Measurements from ENCODE around the gene FZD7.

- no peak for TF ChIP-seq CTCF (IDR thresholded peaks at IDR 0.05 in 2 of 3, conservative IDR thresholded peaks at IDR 0.05 in 1 of 3; ENCODE audit: borderline replicate concordance in 1 of 3, insufficient read depth in 1 of 3, low read depth in 2 of 3, low read length in 2 of 3)
- TF ChIP-seq POLR2AphosphoS5 (IDR thresholded peaks at IDR 0.05; ENCODE audit: low read depth, low read length): no peak
- no peak for TF ChIP-seq ELF1 (IDR thresholded peaks at IDR 0.05; ENCODE audit: borderline replicate concordance, low read depth)
- no peak for TF ChIP-seq JUND (IDR thresholded peaks at IDR 0.05)
- no peak for TF ChIP-seq YY1 (IDR thresholded peaks at IDR 0.05; ENCODE audit: extremely low read depth, insufficient replicate concordance, low read depth, low read length)
- TF ChIP-seq ZNF274 (IDR thresholded peaks at IDR 0.05; ENCODE audit: low read depth, low read length): no peak
- TF ChIP-seq EZH2phosphoT487 (IDR thresholded peaks at IDR 0.05; ENCODE audit: borderline replicate concordance): no peak
- TF ChIP-seq EGR1 (IDR thresholded peaks at IDR 0.05; ENCODE audit: low read depth): no peak
- TF ChIP-seq CEBPB (IDR thresholded peaks at IDR 0.05; ENCODE audit: low read depth): no peak
- no peak for TF ChIP-seq MAX (IDR thresholded peaks at IDR 0.05)
- no peak for TF ChIP-seq POLR2A (IDR thresholded peaks at IDR 0.05; ENCODE audit: borderline replicate concordance, extremely low read depth, insufficient read depth, insufficient read length)
- no peak for TF ChIP-seq EZH2 (IDR thresholded peaks at IDR 0.05)
- no peak for TF ChIP-seq SP1 (IDR thresholded peaks at IDR 0.05; ENCODE audit: low read depth)
- TF ChIP-seq CBX3 (IDR thresholded peaks at IDR 0.05; ENCODE audit: low read depth): no peak
Measured at GRCh38 chr2:202015471-202015870, 18.2 kb upstream of the FZD7 start.

Measured in HCT116 (cell line).